Kidney capillary endothelial cell (primary cell): Measurements from ENCODE around the gene CASP8.
A peak's percentile ranks its signal among the peaks of the same experiment; 100 is the strongest.
"Not testable (repeated sequence)": the region's sequence is repeated elsewhere in the genome, so short reads cannot be mapped to it uniquely, and the experiment has no call there.

Experiments
- DNase-seq: peaks from one replicate; pipeline ENCODE4 v3.0.0-alpha.2; 2018; ENCODE audit warnings: low spot score

The CASP8 gene

DNA sequence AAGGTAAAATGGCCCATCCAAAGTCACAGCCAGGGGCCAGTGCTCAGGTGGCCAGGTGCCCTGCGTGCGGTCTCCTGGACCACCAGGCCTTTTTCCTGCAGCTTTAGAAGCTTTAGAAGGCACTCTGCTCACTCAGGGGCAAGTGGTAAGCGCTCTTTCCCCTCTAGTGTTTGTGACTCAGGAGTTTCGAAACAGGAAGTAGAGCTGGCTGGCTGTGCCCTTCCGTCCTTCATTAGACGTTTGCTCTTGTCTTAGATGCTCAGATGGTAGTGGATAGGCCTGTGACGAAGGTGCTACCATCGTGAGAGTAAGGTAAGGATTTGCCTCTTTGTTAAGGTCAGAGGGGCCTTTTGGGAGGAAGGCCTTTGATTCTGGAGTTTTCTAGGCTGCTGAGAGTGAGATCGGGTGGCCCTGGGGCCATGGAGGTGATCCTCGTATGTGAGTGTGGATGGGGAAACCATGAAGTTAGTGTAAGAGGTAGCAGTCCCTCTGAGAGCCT is at the start of gene CASP8:
Gene CASP8, plus strand, starts transcription at position 235 of the 499 bp plus-strand sequence. CDS start 5,951 bp downstream, outside the sequence.
- peak; percentile 33 for DNase-seq

DNA sequence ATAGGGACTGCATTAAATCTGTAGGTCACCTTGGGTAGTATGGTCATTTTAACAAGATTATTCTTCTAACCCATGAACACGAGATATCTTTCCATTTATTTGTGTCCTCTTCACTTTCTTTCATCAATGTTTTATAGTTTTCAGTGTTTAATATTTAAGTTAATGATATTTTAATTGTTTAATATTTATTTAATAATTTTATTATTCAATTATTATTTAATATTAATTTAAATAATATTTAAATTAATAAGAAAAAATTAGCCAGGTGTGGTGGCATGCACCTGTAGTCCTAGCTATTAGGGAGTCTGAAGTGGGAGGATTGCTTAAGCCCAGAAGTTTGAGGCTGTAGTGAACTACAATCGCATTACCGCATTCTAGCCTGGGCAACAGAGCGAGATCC is 44.4 kb upstream of the CASP8 start:
- no peak for DNase-seq

DNA sequence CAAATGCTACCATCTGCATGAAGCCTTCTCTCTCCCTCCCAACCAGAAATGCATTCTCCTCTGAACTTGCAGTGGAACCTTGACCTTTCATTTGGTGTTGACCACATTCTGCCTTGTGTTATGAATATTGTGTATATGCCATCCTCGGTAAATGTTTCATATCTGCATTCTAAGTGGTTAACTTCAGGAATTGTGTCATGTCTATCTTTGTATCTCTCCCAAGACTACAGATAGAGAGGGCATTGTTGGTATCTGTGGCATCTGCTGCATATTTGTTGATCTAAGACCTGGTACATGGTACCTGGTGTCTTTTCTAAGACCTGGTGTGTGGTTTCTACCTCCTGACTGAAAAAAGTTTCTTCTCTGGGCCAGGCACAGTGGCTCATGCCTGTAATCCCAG is 43.4 kb upstream of the CASP8 start:
- no peak for DNase-seq

DNA sequence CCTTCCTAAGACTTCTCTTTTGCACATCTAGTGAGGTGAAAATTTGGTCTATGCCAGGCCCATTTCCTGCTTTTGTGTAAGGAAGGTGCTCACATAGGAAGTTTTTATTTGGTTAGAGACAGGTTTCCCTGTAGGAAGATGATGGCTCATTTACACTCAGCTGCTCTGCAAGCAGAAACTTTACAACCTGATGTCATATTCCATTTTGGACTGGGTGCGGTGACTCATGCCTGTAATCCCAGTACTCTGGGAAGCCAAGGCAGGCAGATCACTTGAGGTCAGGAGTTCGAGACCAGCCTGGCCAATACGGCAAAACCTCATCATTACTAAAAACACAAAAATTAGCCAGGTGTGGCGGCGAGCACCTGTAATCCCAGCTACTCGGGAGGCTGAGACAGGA is 41.6 kb upstream of the CASP8 start:
- DNase-seq: peak; percentile 42

DNA sequence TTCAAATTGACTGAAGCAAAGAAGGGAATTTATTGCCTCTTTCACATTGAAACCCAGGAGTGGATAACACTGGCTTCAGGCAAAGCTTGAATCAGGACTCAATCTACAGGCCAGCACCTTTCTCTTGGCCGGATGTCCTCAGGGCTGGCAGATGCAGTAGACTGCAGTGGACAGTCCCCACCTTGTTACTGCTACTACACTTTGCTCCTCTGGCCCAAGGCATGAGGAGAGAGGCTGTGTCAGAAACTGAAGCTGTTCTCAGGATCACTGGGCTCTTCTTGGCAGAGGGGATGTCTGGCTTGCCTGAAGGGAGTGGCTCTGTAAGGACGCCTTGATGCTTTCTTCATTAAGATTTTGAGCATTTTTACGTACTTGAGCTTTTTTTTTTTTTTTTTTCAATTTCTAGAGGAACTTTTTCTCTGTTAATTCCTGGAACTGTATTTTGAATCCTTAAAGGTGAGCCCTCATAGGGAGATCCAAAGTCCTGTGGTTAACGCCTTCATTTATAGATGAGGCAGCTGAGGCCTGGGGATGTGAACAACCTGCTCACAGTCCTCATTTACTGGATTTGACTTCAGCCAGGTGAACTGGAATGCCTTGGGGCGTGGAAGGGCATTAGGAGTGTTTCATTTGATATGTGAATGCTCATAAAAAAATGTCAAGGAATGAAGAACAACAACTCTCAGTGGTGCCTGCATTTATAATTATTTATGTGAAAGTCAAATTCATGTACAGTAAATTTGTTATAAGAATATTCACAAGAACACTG is 40.8 kb upstream of the CASP8 start:
- no peak for DNase-seq

DNA sequence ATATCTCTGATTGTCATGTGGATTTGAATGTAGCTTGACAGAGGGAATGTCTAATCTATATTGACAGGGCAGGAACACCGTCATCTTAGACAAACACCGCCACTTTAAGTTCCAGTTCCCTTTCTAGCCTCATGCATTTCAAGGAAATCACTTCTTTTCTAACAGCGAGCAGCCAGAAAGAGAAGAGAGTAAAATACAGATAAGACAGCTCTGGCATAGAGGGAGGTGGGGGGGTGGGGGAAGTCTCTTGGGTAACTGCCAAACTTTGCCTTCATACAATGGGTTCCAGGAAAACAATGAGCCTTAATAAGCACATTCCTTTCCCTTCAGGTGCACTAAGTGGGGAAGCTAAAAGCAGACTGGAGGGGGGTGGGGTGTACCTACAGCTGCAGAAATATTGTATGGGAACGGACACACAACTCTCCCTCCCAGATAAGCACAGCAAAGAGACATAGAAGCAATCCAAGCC is 40.2 kb upstream of the CASP8 start:
- DNase-seq: peak; percentile 50

DNA sequence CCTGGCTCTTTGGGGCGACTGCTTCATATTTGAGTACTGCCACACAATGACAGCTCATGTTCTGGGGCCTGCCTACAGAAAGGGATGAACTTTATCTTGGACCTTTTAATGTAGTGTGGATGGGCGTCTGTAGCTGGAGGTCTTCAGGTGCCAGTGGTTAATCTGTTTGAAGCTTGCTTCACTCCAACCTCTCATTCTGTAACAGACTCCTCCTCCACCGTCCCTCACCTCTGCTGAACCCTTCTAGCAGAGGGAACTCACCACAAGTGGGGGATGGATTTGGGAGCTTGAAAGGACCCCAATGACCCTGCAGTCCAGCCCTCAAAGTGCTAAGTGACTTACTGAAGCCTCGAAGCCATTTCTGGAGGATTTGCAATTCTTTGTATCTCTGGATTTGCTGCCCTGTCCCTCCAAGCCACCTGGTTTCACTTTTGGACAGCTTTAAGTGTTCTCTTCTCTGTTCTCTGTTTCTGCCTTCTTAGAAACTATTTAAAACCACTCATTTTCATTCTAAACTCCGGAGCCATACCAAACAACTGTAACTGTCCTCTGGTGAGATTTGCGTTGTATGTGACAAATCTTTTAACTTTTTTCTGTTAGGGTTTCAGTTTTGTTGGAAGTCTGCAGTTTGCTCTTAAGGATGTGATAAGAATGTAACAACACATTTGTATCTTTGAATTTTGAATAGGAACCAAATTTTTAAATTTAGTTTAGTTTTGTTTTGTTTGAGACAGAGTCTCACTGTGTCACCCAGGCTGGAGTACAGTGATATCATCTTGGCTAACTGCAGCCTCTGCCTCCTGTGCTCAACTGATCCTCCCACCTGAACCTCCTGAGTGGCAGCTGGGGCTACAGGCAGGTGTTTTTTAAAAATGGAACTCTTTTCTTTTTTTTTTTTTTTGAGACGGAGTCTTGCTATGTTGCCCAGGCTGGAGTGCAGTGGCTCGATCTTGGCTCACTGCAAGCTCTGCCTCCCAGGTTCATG is 37.0 kb upstream of the CASP8 start:
- DNase-seq: no peak

DNA sequence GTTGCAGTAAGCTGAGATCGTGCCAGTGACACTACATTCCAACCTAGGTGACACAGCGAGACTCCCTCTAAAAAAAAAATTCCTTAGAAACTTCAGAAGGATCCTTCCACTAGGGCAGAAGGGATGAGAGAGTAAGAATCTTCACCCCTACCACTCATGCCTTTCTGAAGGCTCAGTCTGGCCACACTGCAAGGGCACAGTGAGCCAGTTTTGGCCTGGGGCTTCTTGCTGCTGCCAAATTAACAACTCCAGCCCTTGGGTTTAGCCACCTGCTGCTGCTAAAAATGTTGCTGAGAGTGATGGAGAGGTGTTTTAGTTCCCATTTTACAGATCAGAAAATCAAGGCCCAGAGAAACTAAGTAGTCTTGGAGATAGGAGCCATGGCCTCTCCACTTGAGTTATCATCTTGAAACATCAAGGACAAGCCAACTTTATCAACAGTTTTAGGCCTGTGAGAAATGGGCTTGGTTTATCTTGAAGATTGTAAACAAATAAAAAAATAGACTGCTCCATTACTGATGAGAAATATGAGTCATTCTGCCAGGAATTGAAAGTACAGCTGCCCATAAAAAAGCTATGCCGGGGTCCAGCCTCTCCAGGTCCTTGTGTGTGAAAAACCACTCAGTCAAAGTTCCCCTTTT is 31.9 kb upstream of the CASP8 start:
- no peak for DNase-seq

DNA sequence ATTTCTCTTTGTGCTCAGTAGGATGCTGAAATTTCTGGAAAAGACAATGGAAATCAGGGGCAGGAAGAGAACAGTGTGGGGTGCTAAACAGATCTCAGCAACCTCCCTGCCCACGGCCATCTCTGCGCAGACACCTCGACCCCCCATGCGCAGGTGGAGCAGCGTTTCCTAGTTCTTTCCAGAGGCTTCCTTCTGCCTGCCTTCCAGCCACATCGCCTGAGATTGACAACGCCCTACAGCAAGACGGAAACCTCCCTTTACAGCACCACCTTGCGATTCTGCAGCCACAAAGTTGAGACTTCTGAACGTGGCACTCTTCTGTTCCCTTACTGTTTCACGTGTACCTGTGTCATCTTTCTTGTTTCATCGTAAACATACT is 31.4 kb upstream of the CASP8 start:
- DNase-seq: no peak

DNA sequence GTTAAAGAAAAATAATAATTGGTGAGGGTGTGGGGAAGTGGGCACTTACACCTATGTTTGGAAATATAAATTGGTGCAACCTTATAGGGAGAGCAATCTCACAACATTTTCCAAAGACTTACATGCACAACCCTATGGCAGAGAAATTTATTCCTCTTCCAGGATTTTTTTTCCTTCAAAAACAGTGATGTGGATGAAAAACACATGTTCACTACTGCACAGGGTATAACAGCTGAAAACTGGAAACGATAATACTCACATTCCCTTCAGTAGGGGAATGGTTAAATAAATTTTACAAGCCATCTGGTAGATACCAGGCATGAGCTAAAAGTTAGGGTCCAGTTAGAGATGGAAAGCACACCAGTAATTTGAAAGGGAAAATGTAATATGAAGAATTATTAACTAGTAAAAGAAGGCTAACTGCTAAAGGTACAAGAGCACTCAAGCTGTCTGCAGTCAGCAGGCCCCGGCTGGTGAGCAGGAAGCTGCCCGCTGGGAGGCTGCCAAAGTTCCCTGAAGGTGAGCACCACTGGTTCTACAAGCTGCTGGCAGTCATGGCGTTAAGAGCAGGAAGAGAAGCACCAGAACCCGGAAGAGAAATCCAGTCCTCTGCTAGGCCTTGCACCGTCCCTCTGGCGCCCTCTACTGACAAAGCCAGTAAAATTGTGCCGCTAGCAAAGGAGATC is 28.4 kb upstream of the CASP8 start:
- peak; percentile 92 for DNase-seq

DNA sequence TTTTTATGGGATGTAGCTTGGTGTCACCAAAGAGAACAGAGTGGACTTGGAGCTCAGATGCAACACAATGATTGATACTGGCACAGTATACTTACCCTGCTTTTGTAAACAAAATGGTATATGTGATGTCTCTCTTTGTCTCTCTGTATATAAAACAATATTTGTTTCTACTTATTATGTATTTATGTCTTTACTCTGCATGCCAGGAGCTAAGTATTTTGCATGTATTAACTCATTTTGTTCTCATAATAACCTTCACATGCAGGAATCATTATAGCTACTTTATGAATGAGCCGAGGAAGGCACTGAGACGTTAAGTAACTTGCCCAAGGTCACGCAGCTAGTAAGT is 27.9 kb upstream of the CASP8 start:
- DNase-seq: no peak

DNA sequence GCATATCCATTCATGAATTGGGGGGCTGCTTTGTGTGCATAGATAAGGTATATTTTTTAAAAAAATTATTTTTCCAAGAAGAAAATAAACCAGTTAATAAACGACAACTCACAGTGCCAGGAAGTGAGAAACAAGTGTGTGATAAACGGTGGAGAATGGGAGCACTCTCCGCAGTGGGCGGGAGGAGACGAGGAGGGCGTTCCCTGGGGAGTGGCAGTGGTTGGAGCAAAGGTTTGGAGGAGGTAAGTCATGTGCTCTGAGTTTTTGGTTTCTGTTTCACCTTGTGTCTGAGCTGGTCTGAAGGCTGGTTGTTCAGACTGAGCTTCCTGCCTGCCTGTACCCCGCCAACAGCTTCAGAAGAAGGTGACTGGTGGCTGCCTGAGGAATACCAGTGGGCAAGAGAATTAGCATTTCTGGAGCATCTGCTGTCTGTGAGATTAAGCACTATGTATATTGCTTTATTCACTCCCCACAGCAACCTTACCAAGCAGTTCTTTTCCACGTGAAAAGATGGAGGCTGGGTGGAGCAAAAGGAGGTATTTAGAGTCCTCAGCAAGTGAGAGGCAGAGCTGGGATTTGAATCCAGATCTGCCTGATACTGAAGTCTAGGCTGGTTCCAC is 27.0 kb upstream of the CASP8 start:
- no peak for DNase-seq

DNA sequence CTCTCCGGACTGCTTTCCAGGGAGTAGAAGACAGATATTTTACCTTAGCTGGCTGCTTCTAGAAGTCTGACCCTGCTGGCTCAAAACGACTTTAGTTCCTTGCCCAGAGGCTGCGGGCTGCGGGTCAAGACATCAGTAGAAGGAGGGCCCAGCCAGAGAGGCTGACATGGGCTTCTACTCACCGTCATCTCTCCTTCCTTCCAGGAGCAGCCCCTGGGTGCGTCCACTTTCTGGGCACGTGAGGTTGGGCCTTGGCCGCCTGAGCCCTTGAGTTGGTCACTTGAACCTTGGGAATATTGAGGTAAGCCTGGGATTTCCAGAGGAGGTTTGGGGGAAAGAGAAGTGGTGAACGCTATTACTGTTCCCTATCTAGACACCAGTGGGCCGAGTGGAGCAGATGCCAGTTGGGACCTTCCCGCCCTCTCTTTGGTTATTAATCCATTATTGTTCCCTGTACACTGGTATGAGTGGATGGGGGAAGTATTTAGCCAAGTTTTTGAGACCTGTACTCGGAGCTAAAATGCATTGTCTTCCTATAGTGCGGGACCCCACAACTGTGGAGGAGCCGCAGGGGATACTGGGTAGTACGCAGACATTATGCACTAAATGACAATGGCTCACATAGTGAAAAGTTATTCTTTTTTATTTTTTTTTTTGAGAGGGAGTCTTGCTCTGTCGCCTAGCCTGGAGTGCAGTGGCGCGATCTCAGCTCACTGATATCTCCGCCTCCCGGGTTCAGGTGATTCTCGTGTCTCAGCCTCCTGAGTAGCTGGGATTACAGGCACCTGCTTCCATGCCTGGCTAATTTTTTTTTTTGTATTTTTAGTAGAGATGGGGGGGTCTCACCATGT is 26.3 kb upstream of the CASP8 start:
- no peak for DNase-seq

DNA sequence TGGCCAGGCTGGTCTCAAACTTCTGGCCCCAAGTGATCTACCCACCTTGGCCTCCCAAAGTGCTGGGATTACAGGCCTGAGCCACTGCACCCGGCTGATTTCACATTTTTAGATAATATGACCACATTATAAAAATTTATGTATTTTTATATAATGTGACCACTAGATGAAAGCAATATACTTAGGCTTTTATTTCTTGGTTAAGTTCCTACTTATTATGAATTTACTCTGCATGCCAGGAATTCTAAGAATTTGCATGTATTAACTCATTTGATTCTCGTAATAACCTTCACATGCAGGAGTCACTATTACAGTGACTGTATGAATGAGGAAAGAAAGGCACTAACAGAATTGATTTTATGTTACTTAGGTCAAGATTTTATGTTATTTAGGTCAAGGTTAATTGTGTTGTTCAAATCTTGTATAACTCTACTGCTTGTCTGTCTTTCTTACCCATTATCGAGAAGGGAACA is 25.6 kb upstream of the CASP8 start:
- DNase-seq: no peak

DNA sequence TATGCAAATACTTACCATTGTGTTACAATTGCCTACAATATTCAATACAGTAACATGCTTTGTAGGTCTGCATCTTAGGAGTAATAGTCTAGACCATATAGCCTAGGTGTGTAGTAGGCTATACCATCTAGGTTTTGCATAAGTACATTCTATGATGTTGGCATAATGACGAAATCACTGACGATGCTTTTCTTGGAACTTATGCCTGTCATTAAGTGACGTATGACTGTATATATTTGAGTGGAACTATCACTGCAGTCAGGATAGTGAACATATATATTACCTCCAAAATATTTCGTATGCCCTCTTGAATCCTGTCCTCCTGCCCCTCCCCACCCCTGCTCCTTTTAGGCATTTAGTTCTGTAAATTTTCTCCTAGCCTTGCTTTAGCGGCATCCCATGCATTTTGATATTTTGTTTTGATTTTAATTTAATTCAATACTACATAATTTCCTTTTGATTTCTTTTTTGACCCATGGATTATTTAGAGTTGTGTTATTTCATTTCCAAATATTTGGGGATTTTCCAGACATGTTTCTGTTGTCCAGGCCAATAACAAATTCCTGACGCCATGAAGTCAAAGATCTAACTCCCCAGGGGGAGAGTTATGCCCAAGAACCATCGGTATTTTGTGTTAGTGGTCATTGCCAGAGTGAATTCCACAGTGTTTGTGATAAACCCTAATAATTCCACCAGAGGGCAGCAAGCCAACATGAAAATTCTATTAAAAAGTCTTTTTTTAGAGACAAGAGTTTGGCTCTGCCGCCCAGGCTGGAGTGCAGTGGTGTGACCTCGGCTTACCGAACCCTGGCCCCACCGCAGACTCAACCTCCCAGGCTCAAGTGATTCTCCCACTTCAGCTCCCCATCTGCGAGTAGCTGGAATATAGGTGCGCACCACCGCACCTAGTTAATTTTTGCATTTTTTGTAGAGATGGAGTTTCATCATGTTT is 24.2 kb upstream of the CASP8 start:
- DNase-seq: peak; percentile 70

DNA sequence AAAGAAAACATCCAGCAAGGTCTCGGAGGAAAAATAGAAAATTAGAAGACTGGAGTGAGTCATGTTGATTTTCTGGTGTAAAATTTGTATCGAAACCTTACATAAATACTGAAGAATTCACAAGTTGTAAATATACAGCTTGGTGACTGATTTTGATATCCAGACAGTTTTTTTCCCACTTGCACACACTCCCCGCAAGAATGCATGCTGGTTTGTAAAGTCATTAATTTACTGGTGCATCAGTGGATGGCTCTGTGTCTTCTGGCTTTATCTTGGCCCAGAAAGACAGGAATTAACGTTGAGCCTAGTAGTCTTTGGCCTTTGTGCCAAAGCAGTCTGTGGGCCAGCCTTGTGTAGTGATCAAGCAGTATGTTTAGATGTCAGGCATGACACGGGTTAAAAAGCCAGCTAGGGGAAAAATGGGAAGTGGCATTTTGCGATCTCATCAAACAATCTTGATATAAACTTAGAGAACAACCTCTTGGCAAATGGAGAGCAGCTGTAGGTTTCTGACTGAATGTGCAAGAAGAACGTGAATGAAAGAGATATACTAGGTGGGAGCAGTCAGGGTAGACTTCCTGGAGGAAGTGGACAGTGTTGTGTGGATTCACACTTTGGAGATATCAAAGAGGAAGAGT is 22.7 kb upstream of the CASP8 start:
- no peak for DNase-seq

DNA sequence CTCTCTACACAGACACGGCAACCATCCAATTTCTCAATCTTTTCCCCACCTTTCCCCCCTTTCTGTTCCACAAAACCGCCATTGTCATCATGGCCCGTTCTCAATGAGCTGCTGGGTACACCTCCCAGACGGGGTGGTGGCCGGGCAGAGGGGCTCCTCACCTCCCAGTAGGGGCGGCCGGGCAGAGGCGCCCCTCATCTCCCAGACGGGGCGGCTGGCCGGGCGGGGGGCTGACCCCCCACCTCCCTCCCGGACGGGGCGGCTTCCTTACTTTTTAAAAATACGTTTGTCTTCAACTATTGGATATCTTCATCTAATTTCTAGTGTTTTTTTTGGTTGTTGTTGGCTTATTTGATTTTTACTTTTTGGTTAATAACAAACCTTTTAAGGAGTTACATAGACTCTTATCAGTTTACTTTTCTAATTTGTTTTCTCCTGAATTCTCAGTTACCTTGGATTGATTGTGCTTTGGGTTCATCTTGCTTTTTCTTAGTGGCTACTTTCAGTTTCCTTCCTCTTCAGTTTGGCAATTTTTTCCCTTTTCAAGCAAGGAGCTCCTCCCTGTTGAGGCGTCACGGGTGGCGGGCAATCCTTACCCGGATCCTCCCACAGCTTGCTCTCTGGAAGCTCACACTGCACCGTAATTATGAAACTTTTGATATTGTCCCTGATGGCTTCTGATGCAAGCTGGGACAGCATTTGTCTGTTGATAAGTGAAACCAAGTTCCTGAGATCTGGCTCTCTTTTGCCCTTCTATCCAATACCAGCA is 21.0 kb upstream of the CASP8 start:
- DNase-seq: not testable (repeated sequence)
